ENCODE measurements around the gene RNF141.

Gene RNF141

DNA sequence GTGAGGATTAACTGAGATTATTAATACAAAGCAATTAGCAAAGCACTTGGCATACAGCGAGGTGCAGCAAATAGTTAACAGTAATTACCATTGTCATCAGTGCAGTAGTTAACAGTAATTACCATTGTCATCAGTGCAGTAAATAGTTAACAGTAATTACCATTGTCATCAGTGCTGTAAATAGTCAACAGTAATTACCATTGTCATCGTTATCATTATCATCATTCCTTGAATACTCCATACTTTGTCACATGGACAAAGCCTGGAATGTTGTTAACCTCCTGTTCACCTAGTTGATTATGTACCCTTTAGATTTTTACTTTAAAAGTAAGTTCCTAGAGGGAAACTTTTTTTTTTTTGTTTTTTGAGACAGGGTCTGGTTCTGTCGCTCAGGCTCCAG is 47.0 kb upstream of the RNF141 start:
- ChIA-PET CTCF (interaction anchor here (0.5 to 1.0 kb wide), 2 partner anchors 23 to 1179 kb away, joined by 3 to 4 read pairs; no protein-coding TSS in a partner anchor), POLR2A (no interaction called here)
- no peaks in the 10 kb centered on the region for H3K36me3 ChIP-seq (ENCODE audit: control insufficient read depth in 2 of 2, insufficient read depth in 1 of 2, low read length in 2 of 2)
- TF ChIP-seq GFI1B (tag by site-specific recombination; IDR thresholded peaks at IDR 0.05) = no peak
- TF ChIP-seq, protein P1, sequence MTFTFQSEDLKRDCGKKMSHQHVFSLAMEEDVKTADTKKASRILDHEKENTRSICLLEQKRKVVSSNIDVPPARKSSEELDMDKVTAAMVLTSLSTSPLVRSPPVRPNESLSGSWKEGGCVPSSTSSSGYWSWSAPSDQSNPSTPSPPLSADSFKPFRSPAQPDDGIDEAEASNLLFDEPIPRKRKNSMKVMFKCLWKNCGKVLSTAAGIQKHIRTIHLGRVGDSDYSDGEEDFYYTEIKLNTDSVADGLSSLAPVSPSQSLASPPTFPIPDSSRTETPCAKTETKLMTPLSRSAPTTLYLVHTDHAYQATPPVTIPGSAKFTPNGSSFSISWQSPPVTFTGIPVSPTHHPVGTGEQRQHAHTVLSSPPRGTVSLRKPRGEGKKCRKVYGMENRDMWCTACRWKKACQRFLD (tag by site-specific recombination; IDR thresholded peaks at IDR 0.05) = no peak
- TF ChIP-seq, protein P2, sequence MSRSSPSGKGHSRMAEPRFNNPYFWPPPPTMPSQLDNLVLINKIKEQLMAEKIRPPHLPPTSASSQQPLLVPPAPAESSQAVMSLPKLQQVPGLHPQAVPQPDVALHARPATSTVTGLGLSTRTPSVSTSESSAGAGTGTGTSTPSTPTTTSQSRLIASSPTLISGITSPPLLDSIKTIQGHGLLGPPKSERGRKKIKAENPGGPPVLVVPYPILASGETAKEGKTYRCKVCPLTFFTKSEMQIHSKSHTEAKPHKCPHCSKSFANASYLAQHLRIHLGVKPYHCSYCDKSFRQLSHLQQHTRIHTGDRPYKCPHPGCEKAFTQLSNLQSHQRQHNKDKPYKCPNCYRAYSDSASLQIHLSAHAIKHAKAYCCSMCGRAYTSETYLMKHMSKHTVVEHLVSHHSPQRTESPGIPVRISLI (tag by site-specific recombination; IDR thresholded peaks at IDR 0.05) = no peak
- TF ChIP-seq ZNF140 (tag by site-specific recombination; IDR thresholded peaks at IDR 0.05) = no peak
- TF ChIP-seq ZNF133 (tag by site-specific recombination; IDR thresholded peaks at IDR 0.05) = no peak
- no peak for TF ChIP-seq INSM2 (tag by site-specific recombination; IDR thresholded peaks at IDR 0.05)
- no peak for TF ChIP-seq ZSCAN23 (tag by site-specific recombination; IDR thresholded peaks at IDR 0.05)
- no peak for TF ChIP-seq ZNF561 (tag by site-specific recombination; IDR thresholded peaks at IDR 0.05; ENCODE audit: borderline replicate concordance)
- no peak for TF ChIP-seq AEBP2 (tag by site-specific recombination; IDR thresholded peaks at IDR 0.05; ENCODE audit: borderline replicate concordance)
- no peak for TF ChIP-seq ZNF426 (tag by site-specific recombination; IDR thresholded peaks at IDR 0.05)
- no peak for TF ChIP-seq HOXC10 (CRISPR knock-in tag; IDR thresholded peaks at IDR 0.05)
- no peak for TF ChIP-seq ZNF843 (tag by site-specific recombination; IDR thresholded peaks at IDR 0.05)
- no peak for TF ChIP-seq ZNF837 (tag by site-specific recombination; IDR thresholded peaks at IDR 0.05)
- H3K4me3 ChIP-seq (ENCODE audit: low read depth, low read length) = no peak overlapping the region
- no peaks in the 10 kb centered on the region for H3K9me3 ChIP-seq (ENCODE audit: control insufficient read depth, insufficient read depth, low read depth, low read length)
- no peak overlapping the region for H3K27ac ChIP-seq (ENCODE audit: extremely low read depth, low read depth, low read length)
- H3K4me1 ChIP-seq (ENCODE audit: control insufficient read depth, insufficient read depth, low read length) = no peaks in the 10 kb centered on the region

DNA sequence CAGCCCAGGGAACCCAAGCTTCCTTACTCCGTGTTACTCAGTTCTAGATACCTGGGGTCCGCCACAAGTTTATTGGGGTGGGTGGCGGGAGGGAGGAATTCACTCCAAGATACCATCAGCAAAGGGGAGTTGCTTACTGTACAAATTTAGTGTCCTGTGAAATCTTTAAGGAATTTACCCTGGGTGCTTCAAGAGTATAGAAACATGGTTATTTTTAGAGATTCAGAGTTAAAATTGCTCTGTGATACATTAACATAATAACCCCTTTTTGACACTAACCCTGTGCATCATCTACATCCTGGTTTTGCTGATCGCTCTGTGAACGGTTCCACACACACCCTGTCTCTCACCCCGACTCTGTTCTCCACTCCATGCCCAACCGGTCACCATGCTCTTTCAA is 46.4 kb upstream of the RNF141 start:
- ChIA-PET CTCF (interaction anchor here (1.0 kb wide), 1 partner anchor 23 kb away, joined by 4 read pairs; no protein-coding TSS in a partner anchor), POLR2A (no interaction called here)
- TF ChIP-seq TCF7L2 (IDR thresholded peaks at IDR 0.05; ENCODE audit: borderline replicate concordance, low read depth, low read length) = no peak
- TF ChIP-seq ZFP41 (tag by site-specific recombination; IDR thresholded peaks at IDR 0.05; ENCODE audit: borderline replicate concordance) = no peak
- TF ChIP-seq, protein P3, sequence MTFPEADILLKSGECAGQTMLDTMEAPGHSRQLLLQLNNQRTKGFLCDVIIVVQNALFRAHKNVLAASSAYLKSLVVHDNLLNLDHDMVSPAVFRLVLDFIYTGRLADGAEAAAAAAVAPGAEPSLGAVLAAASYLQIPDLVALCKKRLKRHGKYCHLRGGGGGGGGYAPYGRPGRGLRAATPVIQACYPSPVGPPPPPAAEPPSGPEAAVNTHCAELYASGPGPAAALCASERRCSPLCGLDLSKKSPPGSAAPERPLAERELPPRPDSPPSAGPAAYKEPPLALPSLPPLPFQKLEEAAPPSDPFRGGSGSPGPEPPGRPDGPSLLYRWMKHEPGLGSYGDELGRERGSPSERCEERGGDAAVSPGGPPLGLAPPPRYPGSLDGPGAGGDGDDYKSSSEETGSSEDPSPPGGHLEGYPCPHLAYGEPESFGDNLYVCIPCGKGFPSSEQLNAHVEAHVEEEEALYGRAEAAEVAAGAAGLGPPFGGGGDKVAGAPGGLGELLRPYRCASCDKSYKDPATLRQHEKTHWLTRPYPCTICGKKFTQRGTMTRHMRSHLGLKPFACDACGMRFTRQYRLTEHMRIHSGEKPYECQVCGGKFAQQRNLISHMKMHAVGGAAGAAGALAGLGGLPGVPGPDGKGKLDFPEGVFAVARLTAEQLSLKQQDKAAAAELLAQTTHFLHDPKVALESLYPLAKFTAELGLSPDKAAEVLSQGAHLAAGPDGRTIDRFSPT (tag by site-specific recombination; IDR thresholded peaks at IDR 0.05) = no peak
- no peak for TF ChIP-seq ZNF184 (tag by site-specific recombination; IDR thresholded peaks at IDR 0.05)
- no peak for TF ChIP-seq ZNF514 (tag by site-specific recombination; IDR thresholded peaks at IDR 0.05)
- no peak for TF ChIP-seq ZNF623 (tag by site-specific recombination; IDR thresholded peaks at IDR 0.05)
- TF ChIP-seq, protein P4, sequence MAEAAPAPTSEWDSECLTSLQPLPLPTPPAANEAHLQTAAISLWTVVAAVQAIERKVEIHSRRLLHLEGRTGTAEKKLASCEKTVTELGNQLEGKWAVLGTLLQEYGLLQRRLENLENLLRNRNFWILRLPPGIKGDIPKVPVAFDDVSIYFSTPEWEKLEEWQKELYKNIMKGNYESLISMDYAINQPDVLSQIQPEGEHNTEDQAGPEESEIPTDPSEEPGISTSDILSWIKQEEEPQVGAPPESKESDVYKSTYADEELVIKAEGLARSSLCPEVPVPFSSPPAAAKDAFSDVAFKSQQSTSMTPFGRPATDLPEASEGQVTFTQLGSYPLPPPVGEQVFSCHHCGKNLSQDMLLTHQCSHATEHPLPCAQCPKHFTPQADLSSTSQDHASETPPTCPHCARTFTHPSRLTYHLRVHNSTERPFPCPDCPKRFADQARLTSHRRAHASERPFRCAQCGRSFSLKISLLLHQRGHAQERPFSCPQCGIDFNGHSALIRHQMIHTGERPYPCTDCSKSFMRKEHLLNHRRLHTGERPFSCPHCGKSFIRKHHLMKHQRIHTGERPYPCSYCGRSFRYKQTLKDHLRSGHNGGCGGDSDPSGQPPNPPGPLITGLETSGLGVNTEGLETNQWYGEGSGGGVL (tag by site-specific recombination; IDR thresholded peaks at IDR 0.05) = no peak
- no peak for TF ChIP-seq ZNF146 (tag by site-specific recombination; IDR thresholded peaks at IDR 0.05)
- no peak for TF ChIP-seq ZBTB6 (tag by site-specific recombination; IDR thresholded peaks at IDR 0.05)
- no peak for TF ChIP-seq ZNF292 (tag by site-specific recombination; IDR thresholded peaks at IDR 0.05; ENCODE audit: borderline replicate concordance, low read depth)
- Histone ChIP-seq H3K4me3 (ENCODE audit: low read depth, low read length) (no peak overlapping the region), H3K4me1 (ENCODE audit: control insufficient read depth, insufficient read depth, low read length) (no peaks in the 10 kb centered on the region), H3K36me3 (ENCODE audit: control insufficient read depth in 2 of 2, insufficient read depth in 1 of 2, low read length in 2 of 2) (no peaks in the 10 kb centered on the region), H3K9me3 (ENCODE audit: control insufficient read depth, insufficient read depth, low read depth, low read length) (no peaks in the 10 kb centered on the region), H3K27ac (ENCODE audit: extremely low read depth, low read depth, low read length) (no peak overlapping the region)
